ENCODE results near the gene PIEZO2. TPM values are rescaled to one million over a fixed set of nuclear protein-coding genes. Genes with fewer than 3 reads are reported as not detected.

The PIEZO2 gene
- total RNA-seq, 1 experiment from 2014 or later, result 0.57 TPM

DNA sequence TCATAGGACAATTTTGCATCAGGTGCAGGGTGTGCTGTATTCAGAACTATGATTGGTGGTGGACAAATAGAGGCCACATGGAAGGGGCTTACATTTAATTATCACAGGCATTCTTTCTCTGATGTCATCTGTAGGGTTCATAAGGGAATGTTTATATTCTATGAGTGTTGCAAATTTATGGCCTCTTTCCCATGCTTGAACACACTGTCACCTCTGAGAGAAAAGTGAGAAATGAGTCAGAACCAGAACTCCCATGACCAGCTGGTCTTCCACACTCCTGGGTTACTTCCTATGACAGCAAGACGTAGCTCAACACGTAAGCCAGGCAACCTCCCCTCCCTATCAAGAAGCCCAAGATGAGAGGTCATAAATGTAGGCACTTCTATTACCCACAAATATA, 310.8 kb downstream of the PIEZO2 start:
- BruUV-seq (replicated peaks), result no TSS peak
- no peaks in the 10 kb centered on the region for H3K4me1 ChIP-seq (ENCODE audit: control insufficient read depth, insufficient read depth, low read length)
- no peak for DNase-seq (ENCODE audit: low read depth, low spot score)
- no peak overlapping the region for H3K27ac ChIP-seq (ENCODE audit: low read length)
- no peaks in the 10 kb centered on the region for H3K36me3 ChIP-seq (ENCODE audit: control insufficient read depth, insufficient read depth, low read length)
- no peak overlapping the region for H3K4me3 ChIP-seq (ENCODE audit: low read depth in 2 of 2, low read length in 2 of 2)
- ATAC-seq, result no peak
- in situ Hi-C loops (cut with HindIII; ENCODE audit: low pct_unique_long_range_greater_than_20kb, low sequenced_read_pairs) (no loop called here), intact Hi-C loops (cut with micrococcal nuclease; ENCODE audit: unreplicated experiment) (no loop called here)
- no peak for TF ChIP-seq SIN3A (IDR thresholded peaks at IDR 0.05; ENCODE audit: borderline replicate concordance, insufficient read depth, low read depth, low read length)
- TF ChIP-seq, protein P1, sequence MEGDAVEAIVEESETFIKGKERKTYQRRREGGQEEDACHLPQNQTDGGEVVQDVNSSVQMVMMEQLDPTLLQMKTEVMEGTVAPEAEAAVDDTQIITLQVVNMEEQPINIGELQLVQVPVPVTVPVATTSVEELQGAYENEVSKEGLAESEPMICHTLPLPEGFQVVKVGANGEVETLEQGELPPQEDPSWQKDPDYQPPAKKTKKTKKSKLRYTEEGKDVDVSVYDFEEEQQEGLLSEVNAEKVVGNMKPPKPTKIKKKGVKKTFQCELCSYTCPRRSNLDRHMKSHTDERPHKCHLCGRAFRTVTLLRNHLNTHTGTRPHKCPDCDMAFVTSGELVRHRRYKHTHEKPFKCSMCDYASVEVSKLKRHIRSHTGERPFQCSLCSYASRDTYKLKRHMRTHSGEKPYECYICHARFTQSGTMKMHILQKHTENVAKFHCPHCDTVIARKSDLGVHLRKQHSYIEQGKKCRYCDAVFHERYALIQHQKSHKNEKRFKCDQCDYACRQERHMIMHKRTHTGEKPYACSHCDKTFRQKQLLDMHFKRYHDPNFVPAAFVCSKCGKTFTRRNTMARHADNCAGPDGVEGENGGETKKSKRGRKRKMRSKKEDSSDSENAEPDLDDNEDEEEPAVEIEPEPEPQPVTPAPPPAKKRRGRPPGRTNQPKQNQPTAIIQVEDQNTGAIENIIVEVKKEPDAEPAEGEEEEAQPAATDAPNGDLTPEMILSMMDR (IDR thresholded peaks at IDR 0.05), result no peak
- TF ChIP-seq, protein P2, sequence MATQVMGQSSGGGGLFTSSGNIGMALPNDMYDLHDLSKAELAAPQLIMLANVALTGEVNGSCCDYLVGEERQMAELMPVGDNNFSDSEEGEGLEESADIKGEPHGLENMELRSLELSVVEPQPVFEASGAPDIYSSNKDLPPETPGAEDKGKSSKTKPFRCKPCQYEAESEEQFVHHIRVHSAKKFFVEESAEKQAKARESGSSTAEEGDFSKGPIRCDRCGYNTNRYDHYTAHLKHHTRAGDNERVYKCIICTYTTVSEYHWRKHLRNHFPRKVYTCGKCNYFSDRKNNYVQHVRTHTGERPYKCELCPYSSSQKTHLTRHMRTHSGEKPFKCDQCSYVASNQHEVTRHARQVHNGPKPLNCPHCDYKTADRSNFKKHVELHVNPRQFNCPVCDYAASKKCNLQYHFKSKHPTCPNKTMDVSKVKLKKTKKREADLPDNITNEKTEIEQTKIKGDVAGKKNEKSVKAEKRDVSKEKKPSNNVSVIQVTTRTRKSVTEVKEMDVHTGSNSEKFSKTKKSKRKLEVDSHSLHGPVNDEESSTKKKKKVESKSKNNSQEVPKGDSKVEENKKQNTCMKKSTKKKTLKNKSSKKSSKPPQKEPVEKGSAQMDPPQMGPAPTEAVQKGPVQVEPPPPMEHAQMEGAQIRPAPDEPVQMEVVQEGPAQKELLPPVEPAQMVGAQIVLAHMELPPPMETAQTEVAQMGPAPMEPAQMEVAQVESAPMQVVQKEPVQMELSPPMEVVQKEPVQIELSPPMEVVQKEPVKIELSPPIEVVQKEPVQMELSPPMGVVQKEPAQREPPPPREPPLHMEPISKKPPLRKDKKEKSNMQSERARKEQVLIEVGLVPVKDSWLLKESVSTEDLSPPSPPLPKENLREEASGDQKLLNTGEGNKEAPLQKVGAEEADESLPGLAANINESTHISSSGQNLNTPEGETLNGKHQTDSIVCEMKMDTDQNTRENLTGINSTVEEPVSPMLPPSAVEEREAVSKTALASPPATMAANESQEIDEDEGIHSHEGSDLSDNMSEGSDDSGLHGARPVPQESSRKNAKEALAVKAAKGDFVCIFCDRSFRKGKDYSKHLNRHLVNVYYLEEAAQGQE (IDR thresholded peaks at IDR 0.05; ENCODE audit: insufficient read depth in 1 of 2, low read depth in 2 of 2, low read length in 1 of 2), result no peak
- TF ChIP-seq TCF7L2 (IDR thresholded peaks at IDR 0.05; ENCODE audit: low read depth, low read length), result no peak
- TF ChIP-seq POLR2AphosphoS5 (IDR thresholded peaks at IDR 0.05; ENCODE audit: low read depth, low read length), result no peak
- H3K27me3 ChIP-seq (ENCODE audit: control insufficient read depth, insufficient read depth, low read length), result no peaks in the 10 kb centered on the region
- no peaks in the 10 kb centered on the region for H3K9me3 ChIP-seq (ENCODE audit: control insufficient read depth, insufficient read depth, low read depth, low read length)
- CTCF ChIA-PET, result no interaction called here
- POLR2A ChIA-PET, result no interaction called here

DNA sequence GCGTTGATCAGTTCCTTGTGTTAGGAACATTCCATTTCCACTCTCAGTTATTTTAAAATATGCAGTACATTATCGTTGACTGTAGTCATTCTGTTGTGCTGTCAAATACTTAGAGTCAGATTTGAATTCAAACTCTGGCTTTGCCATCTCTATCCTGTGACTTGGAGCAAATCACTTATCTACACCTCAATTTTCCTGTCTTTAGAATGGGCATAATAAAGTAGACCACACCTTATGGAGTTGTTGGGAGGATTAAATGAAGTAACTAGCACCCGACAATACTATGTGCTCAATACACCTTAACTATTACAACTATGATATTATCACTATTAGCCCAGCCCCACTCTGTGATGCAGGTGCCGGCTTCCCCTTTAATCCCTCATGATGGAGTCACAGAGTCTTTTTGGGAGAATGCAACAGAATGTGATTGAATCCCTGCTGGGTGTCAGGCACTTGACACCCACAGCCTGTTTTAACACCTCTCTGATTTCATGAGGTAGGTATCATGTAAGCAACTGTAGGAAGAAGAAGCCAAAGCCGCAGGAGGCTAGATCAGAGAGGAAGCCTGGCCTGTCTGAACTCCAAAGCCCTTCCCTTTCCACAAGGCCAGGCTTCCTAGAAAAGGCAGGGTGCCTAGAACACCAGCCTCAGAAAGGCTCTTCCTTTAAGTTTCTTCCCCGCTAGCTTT, 315.1 kb downstream of the PIEZO2 start:
- in situ Hi-C loops (cut with HindIII; ENCODE audit: low pct_unique_long_range_greater_than_20kb, low sequenced_read_pairs) (no loop called here), intact Hi-C loops (cut with micrococcal nuclease; ENCODE audit: unreplicated experiment) (no loop called here)
- TF ChIP-seq SIN3A (IDR thresholded peaks at IDR 0.05; ENCODE audit: borderline replicate concordance, insufficient read depth, low read depth, low read length) (no peak), POLR2AphosphoS5 (IDR thresholded peaks at IDR 0.05; ENCODE audit: low read depth, low read length) (no peak), TCF7L2 (IDR thresholded peaks at IDR 0.05; ENCODE audit: low read depth, low read length) (no peak)
- TF ChIP-seq, protein P2 (IDR thresholded peaks at IDR 0.05; ENCODE audit: insufficient read depth in 1 of 2, low read depth in 2 of 2, low read length in 1 of 2), result no peak
- TF ChIP-seq, protein P1 (IDR thresholded peaks at IDR 0.05), result no peak
- H3K27me3 ChIP-seq (ENCODE audit: control insufficient read depth, insufficient read depth, low read length), result no peaks in the 10 kb centered on the region
- H3K36me3 ChIP-seq (ENCODE audit: control insufficient read depth, insufficient read depth, low read length), result no peaks in the 10 kb centered on the region
- H3K27ac ChIP-seq (ENCODE audit: low read length), result no peak overlapping the region
- POLR2A ChIA-PET, result no interaction called here
- no peak for DNase-seq (ENCODE audit: low read depth, low spot score)
- no TSS peak for BruUV-seq (replicated peaks)
- H3K9me3 ChIP-seq (ENCODE audit: control insufficient read depth, insufficient read depth, low read depth, low read length), result no peaks in the 10 kb centered on the region
- H3K4me3 ChIP-seq (ENCODE audit: low read depth in 2 of 2, low read length in 2 of 2), result no peak overlapping the region
- no peaks in the 10 kb centered on the region for H3K4me1 ChIP-seq (ENCODE audit: control insufficient read depth, insufficient read depth, low read length)
- CTCF ChIA-PET, result no interaction called here
- no peak for ATAC-seq

All from Panc1 (cell line).